Prostate gland (tissue), 2 donors: Measurements from ENCODE around the gene ANKRD50.

Experiments
- CTCF ChIP-seq, 4 experiments: fragments of 200-600 bp in 2 of 4; fragments of 450-650 bp in 2 of 4; sonication (generic) in 2 of 4; IDR thresholded peaks; 1 replicate in 3 of 4; 2 replicates in 1 of 4; pipeline ENCODE4 v1.5.1; 2016 to 2019; ENCODE audit warnings: antibody characterized with exemption in 4 of 4, mild to moderate bottlenecking in 2 of 4, moderate library complexity in 2 of 4
- POLR2A ChIP-seq: fragments of 450-650 bp; IDR thresholded peaks from one replicate; pipeline ENCODE4 v1.6.1; 2016; ENCODE audit warnings: antibody characterized with exemption, mild to moderate bottlenecking
- POLR2AphosphoS5 ChIP-seq: sonication (generic); formaldehyde crosslinking; IDR thresholded peaks from one replicate; pipeline ENCODE4 v1.6.1; 2017; ENCODE audit warnings: antibody characterized with exemption

- TF ChIP-seq POLR2AphosphoS5 (no peak), CTCF (IDR thresholded peaks at IDR 0.05) (no peak), POLR2A (no peak)
Observed at GRCh38 chr4:124640022-124640730, 72.4 kb downstream of the ANKRD50 start.
